Natural killer cell treated with Interleukin-12 subunit alpha and Interleukin-12 subunit beta and Interleukin-15 and Interleukin-18, amount 100 ng/mL, for 72 hours (primary cell): Measurements from ENCODE around the gene ASRGL1. TPM values are rescaled to one million over a fixed set of nuclear protein-coding genes. Genes with fewer than 3 reads are reported as not detected.
"Not testable (repeated sequence)": the region's sequence is repeated elsewhere in the genome, so short reads cannot be mapped to it uniquely, and the experiment has no call there.

Source experiments
- ATAC-seq, 2 donors: fragments of 150-1000 bp; cut with Tn5 transposase in 1 of 2; sonication (Bioruptor Pico), chemical (Tn5 transposase) in 1 of 2; 2 replicates each; pipeline ENCODE4 v1.10.0; 2021
- DNase-seq: peaks from one replicate; pipeline ENCODE4 v3.0.0; 2022; ENCODE audit warnings: low spot score
- H3K27ac Mint-ChIP-seq, 2 donors: 1 replicate in 1 of 2; 2 replicates in 1 of 2; pipeline ENCODE4 v1.8.0; 2022; ENCODE audit warnings: mixed read lengths in 2 of 2, mild to moderate bottlenecking in 1 of 2, moderate library complexity in 1 of 2
- H3K27me3 Mint-ChIP-seq, 2 donors: 1 replicate in 1 of 2; 2 replicates in 1 of 2; pipeline ENCODE4 v1.8.0; 2022; ENCODE audit warnings: mixed read lengths in 2 of 2
- H3K36me3 Mint-ChIP-seq: one replicate; pipeline ENCODE4 v1.8.0; 2022; ENCODE audit warnings: mixed read lengths
- H3K4me1 Mint-ChIP-seq, 2 donors: 1 replicate in 1 of 2; 2 replicates in 1 of 2; pipeline ENCODE4 v1.8.0; 2022; ENCODE audit warnings: low read depth in 2 of 2, mixed read lengths in 2 of 2, mild to moderate bottlenecking in 1 of 2
- H3K4me3 Mint-ChIP-seq: one replicate; pipeline ENCODE4 v1.8.0; 2022; ENCODE audit warnings: mixed read lengths
- H3K9me3 Mint-ChIP-seq: 2 replicates; pipeline ENCODE4 v1.8.0; 2022; ENCODE audit warnings: mixed read lengths
- total RNA-seq, 2 donors: library from RNA; stranded (reverse); gene quantifications; one replicate each; pipeline ENCODE4 v1.2.3, GENCODE V29; 2022

Gene ASRGL1
- total RNA-seq, 2 donors from 2014 or later: 7.2 to 7.8 TPM

GRCh38 chr11:62368861-62369477 is 31.7 kb downstream of the ASRGL1 start:
- DNase-seq, H3K4me3 Mint-ChIP-seq, H3K9me3 Mint-ChIP-seq, H3K27ac Mint-ChIP-seq, ATAC-seq, H3K27me3 Mint-ChIP-seq, H3K36me3 Mint-ChIP-seq: not testable (repeated sequence)
- peaks cover 9 to 15% of the 10 kb centered on the region in 2 donors for H3K4me1 Mint-ChIP-seq

GRCh38 chr11:62370743-62371440 is 33.6 kb downstream of the ASRGL1 start:
- peak overlapping the region; percentile 78 to 86 for H3K27ac Mint-ChIP-seq
- DNase-seq (peak; percentile 78), ATAC-seq (peak; percentile 95 to 96)
- no peaks in the 10 kb centered on the region for H3K9me3 Mint-ChIP-seq
- peaks cover 9 to 15% of the 10 kb centered on the region in 2 donors for H3K4me1 Mint-ChIP-seq
- H3K36me3 Mint-ChIP-seq: no peaks in the 10 kb centered on the region
- no peaks in the 10 kb centered on the region for H3K27me3 Mint-ChIP-seq
- H3K4me3 Mint-ChIP-seq: peak overlapping the region; percentile 75

- no peaks in the 10 kb centered on the region for H3K27me3 Mint-ChIP-seq
- H3K9me3 Mint-ChIP-seq: no peaks in the 10 kb centered on the region
- no peak for DNase-seq
- H3K4me1 Mint-ChIP-seq: peaks cover 9 to 15% of the 10 kb centered on the region in 2 donors
- H3K27ac Mint-ChIP-seq: no peak overlapping the region
- peak in 1 of 2 donors; percentile 11 for ATAC-seq
- no peak overlapping the region for H3K4me3 Mint-ChIP-seq
- H3K36me3 Mint-ChIP-seq: no peaks in the 10 kb centered on the region
These were observed 35.6 kb downstream of the ASRGL1 start for GRCh38 chr11:62372871-62373270.

- Mint-ChIP-seq H3K4me1 (peaks cover 5 to 10% of the 10 kb centered on the region in 2 donors), H3K36me3 (no peaks in the 10 kb centered on the region), H3K27ac (no peak overlapping the region), H3K27me3 (no peaks in the 10 kb centered on the region), H3K9me3 (no peaks in the 10 kb centered on the region), H3K4me3 (no peak overlapping the region)
- no peak for ATAC-seq
- no peak for DNase-seq
These were observed 36.3 kb downstream of the ASRGL1 start for GRCh38 chr11:62373464-62374119.

- DNase-seq (peak; percentile 60), ATAC-seq (no peak)
- Mint-ChIP-seq H3K9me3 (no peaks in the 10 kb centered on the region), H3K27ac (no peak overlapping the region), H3K4me1 (peaks cover 5 to 10% of the 10 kb centered on the region in 2 donors), H3K4me3 (no peak overlapping the region), H3K36me3 (no peaks in the 10 kb centered on the region), H3K27me3 (no peaks in the 10 kb centered on the region)
These were observed 37.6 kb downstream of the ASRGL1 start for GRCh38 chr11:62374801-62375200.

- H3K27me3 Mint-ChIP-seq, DNase-seq, H3K27ac Mint-ChIP-seq, H3K9me3 Mint-ChIP-seq, H3K36me3 Mint-ChIP-seq, ATAC-seq, H3K4me3 Mint-ChIP-seq: not testable (repeated sequence)
- H3K4me1 Mint-ChIP-seq: peaks cover 0 to 10% of the 10 kb centered on the region in 2 donors
These were observed 41.3 kb downstream of the ASRGL1 start for GRCh38 chr11:62378459-62379063.

GRCh38 chr11:62379586-62379985 is 42.3 kb downstream of the ASRGL1 start:
- not testable (repeated sequence) for H3K9me3 Mint-ChIP-seq, H3K4me3 Mint-ChIP-seq, H3K27ac Mint-ChIP-seq, H3K4me1 Mint-ChIP-seq, H3K27me3 Mint-ChIP-seq, ATAC-seq, H3K36me3 Mint-ChIP-seq, DNase-seq

- ATAC-seq: peak; percentile 84 to 85
- H3K27me3 Mint-ChIP-seq, H3K4me3 Mint-ChIP-seq, H3K27ac Mint-ChIP-seq, H3K36me3 Mint-ChIP-seq, H3K9me3 Mint-ChIP-seq, H3K4me1 Mint-ChIP-seq: not testable (repeated sequence)
- DNase-seq: peak; percentile 61
These were observed 43.6 kb downstream of the ASRGL1 start for GRCh38 chr11:62380821-62381245.

GRCh38 chr11:62383822-62384221 is 46.6 kb downstream of the ASRGL1 start:
- peaks cover 5 to 12% of the 10 kb centered on the region in 2 donors for H3K4me1 Mint-ChIP-seq
- H3K4me3 Mint-ChIP-seq: no peak overlapping the region
- H3K27me3 Mint-ChIP-seq: no peaks in the 10 kb centered on the region
- H3K27ac Mint-ChIP-seq: no peak overlapping the region
- no peak for ATAC-seq
- DNase-seq: no peak
- no peaks in the 10 kb centered on the region for H3K36me3 Mint-ChIP-seq
- no peaks in the 10 kb centered on the region for H3K9me3 Mint-ChIP-seq

GRCh38 chr11:62386083-62386482 is 48.8 kb downstream of the ASRGL1 start:
- not testable (repeated sequence) for H3K4me1 Mint-ChIP-seq, DNase-seq, H3K27ac Mint-ChIP-seq, H3K27me3 Mint-ChIP-seq, H3K4me3 Mint-ChIP-seq, H3K36me3 Mint-ChIP-seq, H3K9me3 Mint-ChIP-seq
- ATAC-seq: peak in 1 of 2 donors; percentile 54

GRCh38 chr11:62387381-62387780 is 50.1 kb downstream of the ASRGL1 start:
- Mint-ChIP-seq H3K36me3 (no peaks in the 10 kb centered on the region), H3K9me3 (no peaks in the 10 kb centered on the region), H3K27me3 (no peaks in the 10 kb centered on the region), H3K4me1 (peaks cover 4 to 5% of the 10 kb centered on the region in 2 donors), H3K27ac (peak overlapping the region in 1 of 2 donors; percentile 9), H3K4me3 (no peak overlapping the region)
- ATAC-seq (no peak), DNase-seq (no peak)

GRCh38 chr11:62388999-62389398 is 51.8 kb downstream of the ASRGL1 start:
- H3K27ac Mint-ChIP-seq: no peak overlapping the region
- H3K27me3 Mint-ChIP-seq: no peaks in the 10 kb centered on the region
- DNase-seq: no peak
- H3K4me1 Mint-ChIP-seq: peaks cover 4 to 5% of the 10 kb centered on the region in 2 donors
- no peaks in the 10 kb centered on the region for H3K9me3 Mint-ChIP-seq
- no peak for ATAC-seq
- H3K4me3 Mint-ChIP-seq: no peak overlapping the region
- H3K36me3 Mint-ChIP-seq: no peaks in the 10 kb centered on the region

- no peak overlapping the region for H3K27ac Mint-ChIP-seq
- H3K4me1 Mint-ChIP-seq: peaks cover 6 to 10% of the 10 kb centered on the region in 2 donors
- H3K4me3 Mint-ChIP-seq: no peak overlapping the region
- no peaks in the 10 kb centered on the region for H3K9me3 Mint-ChIP-seq
- no peak for ATAC-seq
- no peak for DNase-seq
- H3K36me3 Mint-ChIP-seq: no peaks in the 10 kb centered on the region
- H3K27me3 Mint-ChIP-seq: no peaks in the 10 kb centered on the region
These were observed 53.0 kb downstream of the ASRGL1 start for GRCh38 chr11:62390237-62390636.

GRCh38 chr11:62390722-62391121 is 53.5 kb downstream of the ASRGL1 start:
- Mint-ChIP-seq H3K4me3 (no peak overlapping the region), H3K36me3 (no peaks in the 10 kb centered on the region), H3K4me1 (peaks cover 6 to 10% of the 10 kb centered on the region in 2 donors), H3K27ac (no peak overlapping the region), H3K27me3 (no peaks in the 10 kb centered on the region), H3K9me3 (no peaks in the 10 kb centered on the region)
- no peak for ATAC-seq
- no peak for DNase-seq
